ENCODE data around the gene KLC3. TPM values are rescaled to one million over a fixed set of nuclear protein-coding genes. Genes with fewer than 3 reads are reported as not detected.

KLC3 gene
- total RNA-seq, 1 experiment from 2014 or later: 0.37 TPM

- Histone ChIP-seq H3K9me3 (replicated peaks) (no peaks in the 10 kb centered on the region), H3K4me1 (replicated peaks) (no peaks in the 10 kb centered on the region), H3K36me3 (peaks cover 93% of the 10 kb centered on the region), H3K27me3 (replicated peaks) (no peaks in the 10 kb centered on the region), H3K4me3 (no peak overlapping the region), H3K27ac (no peak overlapping the region)
- DNase-seq (ENCODE audit: low read depth in 1 of 2, low spot score in 2 of 2): peak in 1 of 2 experiments; percentile 41
These were observed 16.4 kb downstream of the KLC3 start for GRCh38 chr19:45356760-45357444.

GRCh38 chr19:45357445-45357783 lies 16.9 kb downstream of the KLC3 start:
- H3K36me3 ChIP-seq: peaks cover 93% of the 10 kb centered on the region
- no peaks in the 10 kb centered on the region for H3K4me1 ChIP-seq (replicated peaks)

GRCh38 chr19:45358213-45358792 lies 17.8 kb downstream of the KLC3 start:
- peaks cover 93% of the 10 kb centered on the region for H3K36me3 ChIP-seq
- no peak overlapping the region for H3K4me3 ChIP-seq
- H3K4me1 ChIP-seq (replicated peaks): no peaks in the 10 kb centered on the region
- DNase-seq (ENCODE audit: low read depth in 1 of 2, low spot score in 2 of 2): no peak
- H3K27me3 ChIP-seq (replicated peaks): no peaks in the 10 kb centered on the region
- H3K27ac ChIP-seq: no peak overlapping the region
- no peaks in the 10 kb centered on the region for H3K9me3 ChIP-seq (replicated peaks)

More at GRCh38 chr19:45357445-45357783, 16.9 kb downstream of the KLC3 start:
- Histone ChIP-seq H3K27me3 (replicated peaks) (no peaks in the 10 kb centered on the region), H3K27ac (no peak overlapping the region), H3K9me3 (replicated peaks) (no peaks in the 10 kb centered on the region), H3K4me3 (no peak overlapping the region)
- no peak for DNase-seq (ENCODE audit: low read depth in 1 of 2, low spot score in 2 of 2)

- H3K9me3 ChIP-seq (replicated peaks): no peaks in the 10 kb centered on the region
- no peaks in the 10 kb centered on the region for H3K4me1 ChIP-seq (replicated peaks)
- no peaks in the 10 kb centered on the region for H3K27me3 ChIP-seq (replicated peaks)
- no peak overlapping the region for H3K4me3 ChIP-seq
- no peak for DNase-seq (ENCODE audit: low read depth in 1 of 2, low spot score in 2 of 2)
- H3K27ac ChIP-seq: no peak overlapping the region
- peaks cover 93% of the 10 kb centered on the region for H3K36me3 ChIP-seq
These were observed 21.1 kb downstream of the KLC3 start for GRCh38 chr19:45361608-45362007.

- Histone ChIP-seq H3K27ac (no peak overlapping the region), H3K9me3 (replicated peaks) (no peaks in the 10 kb centered on the region), H3K4me3 (no peak overlapping the region), H3K27me3 (replicated peaks) (no peaks in the 10 kb centered on the region), H3K4me1 (replicated peaks) (no peaks in the 10 kb centered on the region), H3K36me3 (peaks cover 93% of the 10 kb centered on the region)
- no peak for DNase-seq (ENCODE audit: low read depth in 1 of 2, low spot score in 2 of 2)
These were observed 21.7 kb downstream of the KLC3 start for GRCh38 chr19:45362291-45362690.

GRCh38 chr19:45363861-45364459 lies 23.4 kb downstream of the KLC3 start:
- H3K9me3 ChIP-seq (replicated peaks): no peaks in the 10 kb centered on the region
- no peak for DNase-seq (ENCODE audit: low read depth in 1 of 2, low spot score in 2 of 2)
- peaks cover 91% of the 10 kb centered on the region for H3K36me3 ChIP-seq
- H3K27me3 ChIP-seq (replicated peaks): no peaks in the 10 kb centered on the region
- no peak overlapping the region for H3K27ac ChIP-seq
- peaks cover 4% of the 10 kb centered on the region for H3K4me1 ChIP-seq (replicated peaks)
- H3K4me3 ChIP-seq: no peak overlapping the region

GRCh38 chr19:45364696-45365095 lies 24.1 kb downstream of the KLC3 start:
- Histone ChIP-seq H3K36me3 (peaks cover 90% of the 10 kb centered on the region), H3K9me3 (replicated peaks) (no peaks in the 10 kb centered on the region), H3K27ac (no peak overlapping the region), H3K27me3 (replicated peaks) (no peaks in the 10 kb centered on the region), H3K4me3 (no peak overlapping the region), H3K4me1 (replicated peaks) (peaks cover 11% of the 10 kb centered on the region)
- no peak for DNase-seq (ENCODE audit: low read depth in 1 of 2, low spot score in 2 of 2)

- DNase-seq (ENCODE audit: low read depth in 1 of 2, low spot score in 2 of 2): no peak
- H3K27me3 ChIP-seq (replicated peaks): no peaks in the 10 kb centered on the region
- H3K36me3 ChIP-seq: peaks cover 67% of the 10 kb centered on the region
- H3K27ac ChIP-seq: no peak overlapping the region
- no peak overlapping the region for H3K4me3 ChIP-seq
- H3K4me1 ChIP-seq (replicated peaks): peaks cover 18% of the 10 kb centered on the region
- H3K9me3 ChIP-seq (replicated peaks): no peaks in the 10 kb centered on the region
These were observed 27.6 kb downstream of the KLC3 start for GRCh38 chr19:45368127-45368526.

- no peaks in the 10 kb centered on the region for H3K27me3 ChIP-seq (replicated peaks)
- H3K4me1 ChIP-seq (replicated peaks): peaks cover 18% of the 10 kb centered on the region
- H3K9me3 ChIP-seq (replicated peaks): no peaks in the 10 kb centered on the region
- DNase-seq (ENCODE audit: low read depth in 1 of 2, low spot score in 2 of 2): no peak
- no peak overlapping the region for H3K27ac ChIP-seq
- H3K36me3 ChIP-seq: peaks cover 60% of the 10 kb centered on the region
- no peak overlapping the region for H3K4me3 ChIP-seq
These were observed 28.3 kb downstream of the KLC3 start for GRCh38 chr19:45368737-45369340.

GRCh38 chr19:45370410-45371204 lies 30.1 kb downstream of the KLC3 start, which contains the start of gene ERCC2:
TSS of gene ERCC2 (minus strand) at chr19:45370573. CDS start at chr19:45370540, 33 bp downstream.
- Histone ChIP-seq H3K4me3 (peak within 1 kb of the TSS; percentile 74), H3K4me1 (replicated peaks) (peaks cover 25% of the 10 kb centered on the region), H3K36me3 (peaks cover 42% of the 10 kb centered on the region), H3K27me3 (replicated peaks) (no peaks in the 10 kb centered on the region), H3K9me3 (replicated peaks) (no peaks in the 10 kb centered on the region), H3K27ac (peak within 1 kb of the TSS; percentile 52)
- DNase-seq (ENCODE audit: low read depth in 1 of 2, low spot score in 2 of 2): peak; percentile 96 to 99

GRCh38 chr19:45376045-45376724 lies 35.6 kb downstream of the KLC3 start:
- H3K4me1 ChIP-seq (replicated peaks): peaks cover 44% of the 10 kb centered on the region
- H3K27me3 ChIP-seq (replicated peaks): no peaks in the 10 kb centered on the region
- H3K36me3 ChIP-seq: no peaks in the 10 kb centered on the region
- DNase-seq (ENCODE audit: low read depth in 1 of 2, low spot score in 2 of 2): peak; percentile 95 to 97
- H3K27ac ChIP-seq: peak overlapping the region; percentile 92
- no peak overlapping the region for H3K4me3 ChIP-seq
- 0 out of 2 replicates have a peak, but pooled peaks cover 3% of the 10 kb centered on the region for H3K9me3 ChIP-seq (replicated peaks)

- DNase-seq (ENCODE audit: low read depth in 1 of 2, low spot score in 2 of 2): no peak
- 0 out of 2 replicates have a peak, but pooled peaks cover 3% of the 10 kb centered on the region for H3K9me3 ChIP-seq (replicated peaks)
- H3K27me3 ChIP-seq (replicated peaks): no peaks in the 10 kb centered on the region
- H3K4me1 ChIP-seq (replicated peaks): peaks cover 38% of the 10 kb centered on the region
- peak overlapping the region; percentile 32; the same call in 1 of the 2 replicates for H3K27ac ChIP-seq
- H3K36me3 ChIP-seq: no peaks in the 10 kb centered on the region
- H3K4me3 ChIP-seq: no peak overlapping the region
These were observed 39.6 kb downstream of the KLC3 start for GRCh38 chr19:45380107-45380506.

GRCh38 chr19:45382426-45382825 lies 41.9 kb downstream of the KLC3 start:
- H3K27ac ChIP-seq: no peak overlapping the region
- no peaks in the 10 kb centered on the region for H3K36me3 ChIP-seq
- H3K9me3 ChIP-seq (replicated peaks): 0 out of 2 replicates have a peak, but pooled peaks cover 3% of the 10 kb centered on the region
- H3K4me1 ChIP-seq (replicated peaks): peaks cover 24% of the 10 kb centered on the region
- no peak overlapping the region for H3K4me3 ChIP-seq
- H3K27me3 ChIP-seq (replicated peaks): no peaks in the 10 kb centered on the region
- no peak for DNase-seq (ENCODE audit: low read depth in 1 of 2, low spot score in 2 of 2)
